Progenitor cell of endocrine pancreas (in vitro differentiated cells): ENCODE results near the gene CTDSPL. TPM values are rescaled to one million over a fixed set of nuclear protein-coding genes. Genes with fewer than 3 reads are reported as not detected.
"Not testable (repeated sequence)": the region's sequence is repeated elsewhere in the genome, so short reads cannot be mapped to it uniquely, and the experiment has no call there.

ENCODE experiments used
- DNase-seq: peaks from one replicate; pipeline ENCODE4 v3.0.0; 2021; ENCODE audit warnings: low spot score; ENCODE audit not compliant: unreplicated experiment
- H3K27ac Mint-ChIP-seq: 2 replicates; pipeline ENCODE4 v1.8.0; 2021; ENCODE audit warnings: mild to moderate bottlenecking, moderate library complexity, mixed read lengths
- H3K27me3 Mint-ChIP-seq: 2 replicates; pipeline ENCODE4 v1.8.0; 2021; ENCODE audit warnings: mixed read lengths
- H3K36me3 Mint-ChIP-seq: 2 replicates; pipeline ENCODE4 v1.8.0; 2022; ENCODE audit warnings: mixed read lengths; ENCODE audit not compliant: insufficient read depth
- H3K4me1 Mint-ChIP-seq: 2 replicates; pipeline ENCODE4 v1.8.0; 2021; ENCODE audit warnings: low read depth, mixed read lengths
- H3K4me3 Mint-ChIP-seq: 2 replicates; pipeline ENCODE4 v1.8.0; 2021; ENCODE audit warnings: low read depth, mild to moderate bottlenecking, moderate library complexity, mixed read lengths
- H3K9me3 Mint-ChIP-seq: 2 replicates; pipeline ENCODE4 v1.8.0; 2021; ENCODE audit warnings: low read depth, mixed read lengths
- microRNA-seq: library from miRNA; unstranded; fragments of <30 nt; microRNA quantifications from one replicate; pipeline ENCODE4 v1.1.0, GENCODE V29; 2020; ENCODE audit warnings: borderline number of aligned reads; ENCODE audit not compliant: unreplicated experiment
- total RNA-seq: library from RNA; stranded (reverse); gene quantifications from 2 replicates; pipeline ENCODE4 v1.2.1, GENCODE V29; 2021
- TF ChIP-seq, protein P1 (sequence below): fragments of 200-600 bp; sonication (generic); IDR thresholded peaks from one replicate; pipeline ENCODE4 v1.5.0; 2021; ENCODE audit warnings: antibody characterized with exemption, mild to moderate bottlenecking; ENCODE audit not compliant: unreplicated experiment

CTDSPL gene
- total RNA-seq, 1 donor from 2014 or later, result 53.3 TPM

DNA sequence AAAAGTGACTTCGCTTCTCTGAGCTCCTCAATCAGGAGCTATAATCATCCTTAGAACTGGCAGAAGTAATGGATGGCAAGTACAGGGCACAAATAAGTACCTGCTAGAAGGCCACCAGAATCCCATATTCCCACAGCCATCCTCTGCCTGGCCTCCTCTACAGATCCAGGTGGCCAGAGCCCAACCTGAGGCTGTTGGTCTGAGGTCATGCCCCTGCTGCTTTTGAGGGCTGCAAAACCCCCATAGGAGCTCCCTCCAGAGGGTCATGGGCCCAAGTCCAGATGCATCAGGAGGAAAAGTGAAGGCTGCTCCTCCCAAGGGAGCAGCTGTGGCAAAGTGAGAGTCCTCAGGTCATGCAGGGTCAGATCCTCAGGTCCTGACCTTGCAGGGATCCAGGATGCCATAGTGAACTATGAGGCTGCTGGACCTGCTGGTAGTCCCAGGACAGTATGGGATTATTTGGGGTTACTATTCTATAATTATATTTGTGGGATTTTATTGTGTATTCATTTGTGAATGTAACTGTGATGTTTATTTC is 170.7 kb downstream of the CTDSPL start:
- no peak overlapping the region for H3K27ac Mint-ChIP-seq
- H3K4me3 Mint-ChIP-seq, result no peak overlapping the region
- no peaks in the 10 kb centered on the region for H3K36me3 Mint-ChIP-seq
- peaks cover 8% of the 10 kb centered on the region for H3K4me1 Mint-ChIP-seq
- no peak for DNase-seq
- H3K27me3 Mint-ChIP-seq, result peaks cover 34% of the 10 kb centered on the region
- TF ChIP-seq, protein P1, sequence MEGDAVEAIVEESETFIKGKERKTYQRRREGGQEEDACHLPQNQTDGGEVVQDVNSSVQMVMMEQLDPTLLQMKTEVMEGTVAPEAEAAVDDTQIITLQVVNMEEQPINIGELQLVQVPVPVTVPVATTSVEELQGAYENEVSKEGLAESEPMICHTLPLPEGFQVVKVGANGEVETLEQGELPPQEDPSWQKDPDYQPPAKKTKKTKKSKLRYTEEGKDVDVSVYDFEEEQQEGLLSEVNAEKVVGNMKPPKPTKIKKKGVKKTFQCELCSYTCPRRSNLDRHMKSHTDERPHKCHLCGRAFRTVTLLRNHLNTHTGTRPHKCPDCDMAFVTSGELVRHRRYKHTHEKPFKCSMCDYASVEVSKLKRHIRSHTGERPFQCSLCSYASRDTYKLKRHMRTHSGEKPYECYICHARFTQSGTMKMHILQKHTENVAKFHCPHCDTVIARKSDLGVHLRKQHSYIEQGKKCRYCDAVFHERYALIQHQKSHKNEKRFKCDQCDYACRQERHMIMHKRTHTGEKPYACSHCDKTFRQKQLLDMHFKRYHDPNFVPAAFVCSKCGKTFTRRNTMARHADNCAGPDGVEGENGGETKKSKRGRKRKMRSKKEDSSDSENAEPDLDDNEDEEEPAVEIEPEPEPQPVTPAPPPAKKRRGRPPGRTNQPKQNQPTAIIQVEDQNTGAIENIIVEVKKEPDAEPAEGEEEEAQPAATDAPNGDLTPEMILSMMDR, result no peak
- no peaks in the 10 kb centered on the region for H3K9me3 Mint-ChIP-seq

DNA sequence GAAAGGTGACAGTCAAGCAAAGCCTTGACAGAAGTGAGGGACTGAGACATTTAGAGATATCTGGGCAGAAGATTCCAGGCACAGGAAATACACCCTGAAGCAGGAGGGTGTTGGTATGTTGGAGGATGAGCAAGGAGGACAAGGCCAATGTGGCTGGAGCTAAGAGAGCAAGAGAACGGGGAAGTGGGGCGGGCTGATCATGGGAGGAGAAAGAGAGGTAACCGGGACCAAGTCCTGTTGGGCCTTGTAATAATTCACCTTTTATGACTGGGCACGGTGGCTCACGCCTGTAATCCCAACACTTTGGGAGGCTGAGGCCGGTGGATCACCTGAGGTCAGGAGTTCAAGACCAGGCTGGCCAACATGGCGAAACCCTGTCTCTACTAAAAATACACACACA is 171.9 kb downstream of the CTDSPL start:
- not testable (repeated sequence) for DNase-seq, H3K27ac Mint-ChIP-seq, H3K9me3 Mint-ChIP-seq, H3K4me3 Mint-ChIP-seq, H3K36me3 Mint-ChIP-seq, H3K4me1 Mint-ChIP-seq
- H3K27me3 Mint-ChIP-seq, result peaks cover 30% of the 10 kb centered on the region

Small RNA genes lying within 50 kb of the gene (microRNA-seq; reads per million reads assigned to microRNA genes)
- gene MIR26A1, result 170 reads per million, percentile 61 among the genes with 10 or more reads in this experiment

Other genes starting within 250 kb of the CTDSPL start
- gene VILL, start 128.9 kb downstream of the CTDSPL start, total RNA-seq, result 6.8 and 7.6 TPM in 2 replicates
- gene PLCD1, start 167.8 kb downstream of the CTDSPL start, total RNA-seq, result 30.0 and 33.3 TPM in 2 replicates
- 1.3 and 1.8 TPM in 2 replicates for gene DLEC1, start 177.3 kb downstream of the CTDSPL start, total RNA-seq